ENCODE measurements around the gene MPPED2.

DNA sequence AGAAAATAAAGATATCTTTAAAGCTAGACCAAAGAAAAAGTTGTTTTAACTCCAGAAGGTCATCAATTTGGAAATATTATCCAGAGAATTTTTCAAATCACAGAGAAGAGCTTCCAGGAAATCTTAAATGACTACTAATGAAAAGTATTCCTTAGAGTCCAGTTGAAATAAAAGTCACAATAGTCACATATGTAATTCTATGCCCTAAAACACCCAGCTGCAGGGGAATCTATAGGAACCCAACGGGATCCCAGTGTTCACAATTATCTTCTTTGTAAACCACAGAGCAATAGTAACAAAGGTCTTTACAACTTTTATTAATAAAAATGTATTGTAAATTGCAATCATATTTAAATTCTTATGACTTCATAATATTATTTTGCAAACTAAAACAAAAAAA is 27.1 kb downstream of the MPPED2 start:
- TF ChIP-seq CTCF (IDR thresholded peaks at IDR 0.05) (no peak), POLR2A (IDR thresholded peaks at IDR 0.05) (no peak)
